AG08396 (cell line): Measurements from ENCODE around the gene GIT1.
A peak's percentile ranks its signal among the peaks of the same experiment; 100 is the strongest.

Experiments
- DNase-seq: peaks from one replicate; pipeline ENCODE4 v3.0.0; 2012; ENCODE audit warnings: low spot score, mixed read lengths

GIT1 gene, protein sequence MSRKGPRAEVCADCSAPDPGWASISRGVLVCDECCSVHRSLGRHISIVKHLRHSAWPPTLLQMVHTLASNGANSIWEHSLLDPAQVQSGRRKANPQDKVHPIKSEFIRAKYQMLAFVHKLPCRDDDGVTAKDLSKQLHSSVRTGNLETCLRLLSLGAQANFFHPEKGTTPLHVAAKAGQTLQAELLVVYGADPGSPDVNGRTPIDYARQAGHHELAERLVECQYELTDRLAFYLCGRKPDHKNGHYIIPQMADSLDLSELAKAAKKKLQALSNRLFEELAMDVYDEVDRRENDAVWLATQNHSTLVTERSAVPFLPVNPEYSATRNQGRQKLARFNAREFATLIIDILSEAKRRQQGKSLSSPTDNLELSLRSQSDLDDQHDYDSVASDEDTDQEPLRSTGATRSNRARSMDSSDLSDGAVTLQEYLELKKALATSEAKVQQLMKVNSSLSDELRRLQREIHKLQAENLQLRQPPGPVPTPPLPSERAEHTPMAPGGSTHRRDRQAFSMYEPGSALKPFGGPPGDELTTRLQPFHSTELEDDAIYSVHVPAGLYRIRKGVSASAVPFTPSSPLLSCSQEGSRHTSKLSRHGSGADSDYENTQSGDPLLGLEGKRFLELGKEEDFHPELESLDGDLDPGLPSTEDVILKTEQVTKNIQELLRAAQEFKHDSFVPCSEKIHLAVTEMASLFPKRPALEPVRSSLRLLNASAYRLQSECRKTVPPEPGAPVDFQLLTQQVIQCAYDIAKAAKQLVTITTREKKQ

DNA sequence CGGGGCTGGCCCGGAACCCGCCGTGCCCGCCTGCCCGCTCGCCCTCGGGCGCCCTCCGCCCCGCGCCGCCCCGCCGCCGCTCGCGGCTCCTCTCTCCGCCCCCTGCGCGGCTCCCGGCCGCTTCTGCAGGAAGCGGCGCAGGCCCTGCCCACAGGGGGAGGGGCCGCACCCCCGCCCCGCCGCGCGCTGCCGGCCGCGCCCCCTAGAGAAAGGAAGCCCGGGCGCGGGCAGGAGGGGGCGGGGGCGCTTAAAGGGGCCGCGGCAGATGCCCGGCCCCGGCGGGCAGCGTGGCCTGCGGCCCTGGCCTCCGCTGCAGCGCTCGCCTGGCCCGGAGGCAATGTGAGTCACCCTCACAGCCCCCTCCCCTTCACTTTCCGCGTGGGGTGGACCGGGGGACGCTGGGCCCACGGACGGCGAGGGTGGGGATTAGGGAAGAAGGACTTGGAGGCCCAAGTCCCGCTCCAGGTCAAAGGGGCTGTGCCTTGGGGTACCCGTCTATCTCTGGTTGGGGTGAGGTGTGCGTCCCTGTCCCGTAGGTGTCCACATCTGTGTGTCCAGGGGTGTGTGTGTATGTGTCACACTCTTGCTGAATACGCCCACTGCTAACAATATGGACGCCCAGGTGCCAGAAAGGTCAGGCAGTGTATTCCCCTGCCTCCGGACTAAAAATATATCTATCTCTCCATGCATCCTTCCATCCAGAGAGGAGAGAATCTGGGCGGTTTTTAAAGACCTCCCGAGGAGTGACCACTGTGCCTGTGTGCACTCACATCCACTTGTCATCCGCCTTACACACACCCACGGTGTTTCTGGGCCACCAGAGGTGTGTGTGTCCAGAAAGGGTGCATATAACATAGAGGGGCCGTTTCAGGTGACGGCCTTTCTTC lies at the start of gene GIT1:
GIT1 (minus strand) TSS at position 125 of the 887 bp plus-strand sequence. CDS start 270 bp downstream, outside the sequence.
- DNase-seq: peak; percentile 97

DNA sequence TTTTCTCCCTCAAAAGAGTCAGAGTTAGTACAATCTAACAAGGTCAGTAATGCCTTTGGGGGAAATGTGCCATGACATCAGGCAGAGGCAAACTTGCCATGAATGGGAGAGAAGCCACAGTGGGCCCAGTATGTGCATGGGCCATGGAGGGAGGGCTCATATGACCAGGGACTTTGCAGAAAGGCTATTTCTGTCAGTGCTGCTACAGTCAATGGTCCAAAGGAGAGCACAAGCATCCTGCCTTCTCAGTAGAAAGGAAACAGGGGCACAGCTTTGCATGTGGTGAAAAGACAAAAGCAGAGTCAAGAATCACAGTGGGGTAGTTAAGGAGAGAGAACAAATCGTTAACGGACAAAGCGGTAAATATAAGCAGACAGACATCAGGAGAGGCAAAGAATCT lies 44.4 kb upstream of the GIT1 start:
- DNase-seq: no peak

DNA sequence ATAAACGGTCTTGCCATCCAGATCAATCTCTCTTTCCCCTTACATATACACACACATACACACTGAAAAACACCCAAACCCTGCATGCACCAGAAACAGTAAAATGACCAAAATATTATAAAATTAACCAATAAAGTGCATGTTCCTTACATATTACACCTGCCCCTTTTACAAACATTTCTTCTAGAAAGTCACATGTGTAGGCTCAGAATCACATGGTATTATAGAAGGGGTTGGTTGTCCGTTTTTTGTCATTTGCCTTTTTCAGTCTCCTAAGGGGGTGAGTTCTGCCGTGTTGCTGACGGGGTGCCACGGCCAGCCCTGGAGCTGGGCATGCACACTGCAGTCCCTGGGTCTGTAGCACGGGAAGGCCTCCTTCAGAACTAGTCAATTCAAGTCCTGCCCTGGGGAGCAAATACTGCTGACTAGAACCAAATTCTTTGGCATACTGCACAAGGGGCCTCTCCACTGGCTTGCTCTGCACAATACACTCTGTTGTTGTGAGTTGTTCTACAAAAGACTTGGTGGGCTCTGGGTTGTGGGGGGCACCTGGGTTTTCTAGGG lies 41.3 kb upstream of the GIT1 start:
- DNase-seq: no peak

DNA sequence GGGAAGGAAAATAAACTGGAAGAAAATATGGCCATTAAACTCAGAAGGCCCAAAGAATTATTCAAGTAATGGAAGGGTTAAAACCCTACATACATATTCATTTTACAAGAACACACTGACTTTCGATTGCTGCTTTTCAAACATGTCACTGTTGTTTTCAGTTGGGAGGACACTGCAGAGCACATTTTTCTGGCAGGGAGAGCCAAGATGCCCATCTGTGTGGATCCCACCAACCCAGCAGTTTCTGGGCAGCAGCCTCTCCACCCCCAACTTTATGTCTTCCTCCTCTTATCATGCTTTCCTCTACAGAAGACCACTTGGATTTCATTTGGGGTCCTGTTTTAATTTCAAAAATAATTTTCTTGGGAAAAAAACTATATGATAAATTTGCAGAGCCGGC lies 40.4 kb upstream of the GIT1 start:
- no peak for DNase-seq

DNA sequence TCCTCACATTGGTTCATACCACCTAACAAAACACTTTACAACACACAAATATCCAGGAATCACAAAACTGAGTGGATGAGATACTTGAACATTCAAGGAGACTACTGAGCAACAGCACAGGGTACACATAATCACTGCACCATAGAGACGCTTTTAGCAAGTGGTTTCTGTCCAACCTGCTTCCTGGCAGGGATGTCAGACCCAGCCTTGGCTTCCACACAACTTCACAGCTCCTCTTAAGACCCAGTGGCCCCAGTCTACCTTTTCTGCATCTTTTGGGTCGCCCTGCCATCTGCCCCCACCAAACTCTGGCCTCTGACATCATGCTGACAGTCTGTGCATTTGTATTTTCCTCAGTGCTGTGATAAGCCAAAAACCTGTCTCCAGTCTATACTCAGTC lies 39.2 kb upstream of the GIT1 start:
- DNase-seq: no peak

DNA sequence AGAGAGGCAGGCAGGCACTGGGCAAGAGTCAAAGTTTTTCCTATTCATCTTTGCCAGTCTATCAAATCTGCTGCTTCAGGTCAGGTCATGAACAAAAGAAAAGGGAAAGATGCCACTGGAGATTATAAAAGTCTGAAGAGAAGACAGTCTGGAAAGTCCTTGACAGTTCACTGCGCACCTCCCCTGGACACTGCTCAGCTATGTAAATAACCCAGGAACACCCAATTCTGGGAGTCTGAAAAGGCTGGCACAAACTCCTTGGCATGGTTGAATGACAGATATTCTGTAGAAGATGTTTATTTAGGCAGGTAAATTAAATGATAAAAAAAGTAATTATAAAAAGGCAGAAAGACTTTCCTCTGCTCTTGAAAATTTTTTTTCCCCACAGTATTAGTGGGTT lies 38.5 kb upstream of the GIT1 start:
- DNase-seq: no peak

DNA sequence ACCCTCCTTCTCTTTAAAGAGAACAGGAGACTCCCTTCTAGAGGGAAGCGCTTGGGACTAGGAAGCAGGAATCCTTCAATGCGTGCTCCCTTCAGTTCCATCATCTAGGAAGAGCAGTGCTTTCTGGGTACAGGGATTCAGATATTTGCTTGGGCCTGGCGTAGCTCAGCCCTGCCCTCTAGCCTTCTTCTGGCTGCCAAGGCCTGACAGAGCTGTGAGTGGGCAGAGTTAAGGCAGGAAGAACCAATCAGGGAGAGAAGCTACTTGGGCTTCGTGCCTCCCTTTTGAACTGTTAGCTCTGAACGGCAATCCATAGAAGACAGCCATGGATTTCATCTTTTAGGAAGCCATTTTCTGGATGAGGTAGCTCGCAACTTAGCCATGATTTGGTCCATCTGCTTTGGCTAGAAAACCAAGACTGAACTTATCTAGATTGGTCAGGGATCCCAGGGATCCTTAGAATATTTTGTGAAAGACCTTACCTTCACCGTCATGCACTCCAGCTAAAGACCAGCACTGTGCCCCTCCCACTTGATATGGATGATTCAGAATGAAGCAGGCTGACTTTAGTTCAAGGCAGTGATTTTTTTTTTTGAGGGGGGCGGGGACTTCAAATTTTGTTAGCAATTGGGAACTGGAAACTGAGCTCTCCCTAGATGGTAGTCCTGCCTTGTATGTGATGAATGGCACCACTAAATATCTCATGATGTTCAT lies 35.7 kb upstream of the GIT1 start:
- DNase-seq: peak; percentile 67

DNA sequence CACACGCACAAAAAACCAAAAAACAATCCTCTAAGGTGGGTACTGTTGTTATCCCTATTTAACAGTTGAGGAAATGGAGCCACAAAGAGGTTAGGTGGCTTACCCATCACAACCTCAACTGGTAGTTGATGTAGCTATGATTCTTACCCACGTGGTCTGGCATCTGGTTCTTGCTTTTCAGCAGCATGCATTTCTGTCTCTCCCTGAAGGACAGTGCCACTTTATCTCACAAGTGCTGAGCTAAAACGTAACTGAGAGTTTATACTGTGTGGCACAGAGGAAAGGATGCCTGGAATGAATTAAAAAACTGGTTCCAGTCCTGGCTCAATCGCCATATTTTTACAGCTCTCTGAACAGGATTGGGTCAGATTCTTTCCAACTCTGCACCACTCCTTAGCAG lies 35.1 kb upstream of the GIT1 start:
- DNase-seq: no peak

DNA sequence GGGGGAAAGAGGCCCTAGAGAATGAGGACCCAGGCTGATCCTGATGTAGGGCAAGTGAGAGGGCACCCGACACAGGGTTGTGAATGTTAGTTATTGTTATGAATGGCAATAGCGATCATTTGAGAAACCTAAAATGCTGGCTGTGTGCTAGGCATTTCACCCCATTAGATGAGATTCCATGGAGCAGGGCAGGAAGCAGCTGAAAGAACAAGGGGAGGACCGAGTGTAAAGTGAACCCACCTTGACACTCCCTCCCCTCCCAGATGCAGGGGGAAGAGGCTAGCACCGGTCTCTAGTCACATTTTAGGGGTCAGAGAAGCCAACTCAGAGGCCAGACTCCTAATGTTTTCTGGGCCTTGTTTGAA lies 33.8 kb upstream of the GIT1 start:
- DNase-seq: no peak

DNA sequence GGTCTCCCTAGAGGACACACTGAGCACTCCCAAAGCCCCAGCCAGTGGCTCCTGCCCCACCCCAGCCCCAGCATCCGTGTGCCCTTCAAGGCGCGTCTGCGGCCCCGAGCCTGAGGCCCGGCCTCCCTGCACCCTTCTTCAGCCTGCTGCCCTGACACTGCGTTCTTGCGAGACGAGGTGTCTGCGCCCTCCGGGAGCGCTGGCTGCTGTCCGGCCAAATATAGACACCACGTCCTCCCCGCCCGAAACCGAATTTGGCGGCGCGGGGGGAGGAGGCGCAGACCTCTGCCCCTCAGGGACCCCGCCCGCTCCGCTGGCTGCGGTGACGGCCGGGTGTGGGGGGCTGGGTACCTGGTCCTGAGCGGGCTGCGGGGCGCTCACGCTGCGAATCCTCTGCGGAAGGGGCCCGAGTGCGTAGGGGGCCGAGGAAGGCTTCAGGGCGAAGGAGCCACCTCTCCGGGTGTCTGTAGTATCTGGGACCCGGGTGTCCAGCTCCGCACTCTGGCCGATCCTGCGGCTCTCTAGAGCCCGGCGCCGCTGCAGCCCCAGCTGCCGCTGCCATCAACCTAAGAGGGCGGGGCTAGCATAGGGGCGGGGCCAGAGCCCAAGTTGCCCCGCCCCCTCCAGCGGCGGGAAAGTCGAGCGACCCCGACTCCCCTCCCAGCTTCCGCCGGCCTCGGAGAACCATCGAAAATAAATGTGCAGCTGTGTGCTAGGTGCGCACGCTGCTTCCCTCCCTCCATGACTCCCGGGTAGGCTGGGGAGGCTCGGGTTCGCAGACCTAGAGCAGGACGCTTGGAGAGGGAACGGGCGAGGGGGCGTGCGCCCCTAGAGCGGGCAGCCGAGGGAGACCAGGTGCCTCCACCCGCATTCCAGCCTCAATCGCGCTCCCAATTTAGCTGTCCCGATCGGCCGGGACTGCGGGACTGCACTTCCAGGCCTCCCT lies 33.2 kb upstream of the GIT1 start, which contains the start of gene CORO6:
CORO6 (minus strand) TSS at position 576 of the 946 bp plus-strand sequence. CDS start 1,491 bp downstream, outside the sequence.
- peak; percentile 80 for DNase-seq

DNA sequence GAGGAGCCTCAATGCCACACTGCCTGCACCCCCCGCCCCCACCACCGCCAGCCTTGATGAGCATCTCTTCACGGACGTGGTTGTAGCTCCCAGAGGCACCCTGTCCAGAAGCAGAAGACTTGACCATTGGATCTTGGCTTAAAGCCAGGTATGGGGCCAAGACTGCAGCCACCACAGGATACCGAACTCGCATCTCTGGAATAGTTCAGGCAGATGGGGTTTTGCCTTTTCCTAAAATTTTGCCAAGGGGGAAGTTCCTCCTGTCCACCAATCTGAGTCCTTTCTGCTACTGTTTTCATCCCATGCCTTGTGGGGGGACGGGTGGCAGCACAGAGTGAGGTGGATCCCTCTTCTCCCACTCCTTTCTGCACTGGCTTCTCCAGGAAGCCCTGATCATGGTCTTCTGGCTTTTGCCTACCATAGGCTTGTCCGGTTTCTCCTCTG lies 32.3 kb upstream of the GIT1 start:
- DNase-seq: no peak

DNA sequence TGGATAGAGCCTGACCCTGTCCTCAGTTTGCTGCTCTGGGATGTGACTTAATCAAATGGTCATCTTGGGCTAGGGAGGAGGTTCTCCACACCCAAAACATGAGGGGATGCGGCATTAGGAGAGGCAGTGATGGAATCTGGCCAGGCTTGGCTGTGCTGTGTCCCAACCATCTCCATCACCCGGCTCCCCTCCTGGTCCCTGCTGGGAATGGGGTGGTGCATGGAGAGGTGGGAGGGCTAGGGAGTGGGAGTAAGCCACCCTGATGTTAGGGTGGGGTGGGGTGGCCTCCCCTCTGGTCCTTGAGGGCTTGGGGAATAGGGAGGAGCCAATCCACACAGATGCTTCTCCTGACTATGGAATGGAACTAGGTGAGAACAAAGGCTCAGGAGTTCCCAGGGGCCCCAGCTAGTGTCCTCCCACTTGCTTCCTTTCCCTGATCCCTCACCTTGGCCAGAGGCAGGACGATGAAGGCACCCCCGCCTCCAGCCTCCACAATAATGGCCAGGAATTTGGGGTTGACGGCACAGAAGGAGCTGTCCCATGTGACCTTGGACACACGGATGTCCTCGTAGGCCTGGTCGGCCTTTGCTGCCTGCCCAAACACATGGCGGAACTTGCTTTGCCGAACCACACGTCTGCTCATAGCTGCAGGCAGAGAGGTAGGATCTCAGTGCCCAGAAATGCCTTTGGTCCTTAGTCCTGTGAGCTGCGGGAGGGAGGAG lies 31.5 kb upstream of the GIT1 start:
- DNase-seq: no peak

DNA sequence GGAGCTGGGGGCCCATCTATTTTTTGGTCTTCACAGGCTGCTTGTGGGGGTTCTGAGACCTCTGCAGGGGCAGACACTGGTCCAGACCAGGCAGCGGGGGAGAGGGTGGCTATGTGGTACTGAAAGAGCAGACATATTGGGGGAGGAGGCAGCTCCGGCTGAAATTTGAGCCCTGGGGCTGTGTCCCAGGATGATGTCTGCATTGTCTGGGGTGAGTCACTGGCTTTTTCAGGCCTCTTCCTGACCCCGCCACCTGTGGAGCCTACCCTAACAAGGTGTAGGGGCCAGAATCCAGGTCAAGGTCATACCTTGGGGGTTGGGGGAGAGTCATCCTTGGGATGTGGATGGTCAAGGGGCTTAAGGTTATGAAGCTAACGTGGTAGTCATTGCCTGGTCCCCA lies 30.8 kb upstream of the GIT1 start:
- no peak for DNase-seq

DNA sequence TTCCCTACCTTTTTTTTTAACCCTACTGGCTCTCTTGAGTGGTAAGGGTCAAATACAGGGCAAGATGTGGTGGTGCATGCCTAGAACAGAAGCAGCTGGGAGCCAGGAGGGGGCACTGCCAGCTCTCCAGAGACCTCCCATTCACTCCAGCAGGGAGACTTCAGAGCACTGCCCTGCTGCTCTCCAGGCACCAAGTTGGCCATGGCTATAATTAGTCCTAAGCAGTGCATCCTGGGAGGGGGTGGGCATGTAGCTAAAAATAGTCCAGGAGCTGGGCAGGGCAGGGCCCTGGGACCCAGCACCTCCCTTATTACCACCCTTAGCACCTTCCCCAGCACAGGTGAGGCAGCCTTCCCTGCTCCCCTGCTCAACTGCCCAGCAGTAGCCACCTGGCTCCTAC lies 29.8 kb upstream of the GIT1 start:
- peak; percentile 79 for DNase-seq

DNA sequence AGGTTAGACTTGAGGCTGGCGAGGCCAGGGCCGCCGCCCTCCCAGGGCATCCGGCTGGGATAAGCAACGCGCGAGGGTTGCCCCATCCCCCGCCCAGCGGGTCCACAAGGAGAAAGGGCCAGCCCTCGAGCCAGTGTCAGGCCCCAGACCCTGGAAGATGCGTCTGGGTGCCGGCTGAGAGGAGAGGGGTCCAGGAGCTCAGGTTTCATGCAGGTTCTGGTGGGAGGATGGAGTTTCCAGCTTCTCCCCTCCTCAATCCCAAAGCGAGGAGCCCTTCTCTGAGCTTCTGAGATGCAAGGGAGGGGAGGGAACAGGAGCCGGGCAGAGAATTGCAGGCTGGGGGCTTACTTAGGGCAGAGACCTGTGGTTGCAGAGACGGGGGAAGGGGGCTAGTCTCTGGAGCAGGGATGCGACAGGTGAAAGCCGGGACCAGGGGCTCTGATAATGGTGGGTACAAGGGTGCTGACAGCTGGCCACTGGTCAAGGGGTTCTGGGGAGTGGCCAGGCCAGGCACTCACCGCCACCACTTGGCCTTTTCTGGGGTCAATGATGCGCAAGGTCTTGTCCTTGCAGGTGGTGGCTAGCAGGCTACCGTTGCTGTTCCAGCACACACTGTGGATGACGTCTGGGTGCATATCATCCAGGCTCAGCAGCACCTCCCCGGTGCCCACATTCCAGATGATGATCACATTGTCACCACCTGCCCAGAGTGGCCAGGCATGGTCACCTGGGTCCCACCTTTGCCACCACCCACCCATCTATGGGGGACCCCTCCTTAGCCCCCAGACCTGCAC lies 29.0 kb upstream of the GIT1 start:
- DNase-seq: no peak

DNA sequence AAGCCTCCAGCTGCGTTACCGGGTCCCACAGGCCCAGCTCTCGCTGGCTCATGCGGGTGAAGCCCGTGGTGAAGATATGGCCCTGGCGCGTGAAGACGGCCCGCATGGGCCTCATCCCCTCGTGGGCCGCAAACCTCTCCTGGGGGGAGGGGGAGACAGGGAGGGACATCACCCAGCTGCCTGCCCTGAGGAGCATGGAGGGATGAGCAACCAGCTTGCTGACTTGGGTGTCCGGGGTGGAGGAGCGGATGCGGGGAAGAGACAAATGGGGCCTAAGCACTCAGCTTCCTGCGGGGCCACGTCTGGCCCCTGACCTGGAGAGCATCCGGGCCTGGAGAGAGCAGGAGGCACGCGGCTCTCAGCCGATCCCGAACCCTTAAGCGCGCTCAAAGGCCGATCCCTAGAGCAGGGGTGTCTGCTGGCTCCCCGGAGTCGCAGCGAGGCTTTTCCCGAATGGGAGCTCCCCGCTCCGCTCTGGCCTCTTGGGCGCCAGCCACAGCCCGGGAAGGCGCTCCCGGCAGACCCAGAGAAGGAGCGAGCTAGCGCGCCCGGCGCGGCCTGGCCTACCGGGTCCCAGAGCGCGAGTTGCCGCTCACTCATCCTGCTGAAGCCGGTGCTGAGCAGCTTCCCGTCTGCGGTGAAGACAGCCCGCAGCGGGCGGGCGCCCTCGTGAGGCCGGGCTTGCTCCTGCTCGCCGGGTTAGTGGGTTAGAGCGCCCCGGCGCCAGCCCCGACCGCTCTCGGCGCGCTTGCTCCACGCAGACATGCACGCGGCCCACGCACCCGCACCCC lies 28.2 kb upstream of the GIT1 start:
- peak; percentile 61 for DNase-seq

DNA sequence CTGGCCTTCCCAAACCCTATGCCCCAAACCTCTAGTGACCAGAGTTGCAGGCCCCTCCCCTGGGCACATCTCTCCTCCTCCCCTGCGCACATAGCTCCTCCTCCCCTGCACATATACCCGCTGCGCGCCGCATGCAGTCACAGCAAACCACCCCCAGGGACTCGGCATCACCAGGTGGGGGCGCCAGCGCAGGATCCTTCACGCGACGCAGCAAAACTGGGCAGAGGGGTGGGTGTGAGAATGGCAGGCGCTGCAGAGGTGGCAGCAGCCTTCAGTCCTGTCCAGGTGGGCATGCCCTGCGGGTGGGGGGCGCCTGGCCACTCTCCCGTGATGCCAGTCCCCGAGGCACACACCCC lies 27.7 kb upstream of the GIT1 start:
- peak; percentile 87 for DNase-seq
